GM18526 (cell line): Measurements from ENCODE around the gene UBE2N.

Source experiments
- POLR2A ChIP-seq: IDR thresholded peaks from 3 replicates; pipeline ENCODE4 v1.6.1; 2011; ENCODE audit not compliant: insufficient read length; ENCODE audit errors: extremely low read depth

The UBE2N gene

GRCh38 chr12:93402333-93403311, 39.1 kb downstream of the UBE2N start:
- TF ChIP-seq POLR2A: no peak

- no peak for TF ChIP-seq POLR2A
Measured at GRCh38 chr12:93397412-93397811, 44.3 kb downstream of the UBE2N start.

- no peak for TF ChIP-seq POLR2A
Measured at GRCh38 chr12:93393425-93393824, 48.3 kb downstream of the UBE2N start.

GRCh38 chr12:93390549-93391297, 51.0 kb downstream of the UBE2N start:
- TF ChIP-seq POLR2A: no peak

GRCh38 chr12:93390031-93390430, 51.7 kb downstream of the UBE2N start:
- TF ChIP-seq POLR2A: no peak

- TF ChIP-seq POLR2A: no peak
Measured at GRCh38 chr12:93387780-93388179, 54.0 kb downstream of the UBE2N start.

GRCh38 chr12:93381161-93381975, 60.4 kb downstream of the UBE2N start:
- no peak for TF ChIP-seq POLR2A

GRCh38 chr12:93380480-93381121, 61.1 kb downstream of the UBE2N start:
- no peak for TF ChIP-seq POLR2A

GRCh38 chr12:93379981-93380361, 61.8 kb downstream of the UBE2N start:
- TF ChIP-seq POLR2A: no peak

GRCh38 chr12:93379326-93379980, 62.3 kb downstream of the UBE2N start:
- TF ChIP-seq POLR2A: no peak

GRCh38 chr12:93378998-93379325, 62.8 kb downstream of the UBE2N start:
- TF ChIP-seq POLR2A: no peak

- TF ChIP-seq POLR2A: peak; percentile 90
Measured at GRCh38 chr12:93377252-93378195, 64.2 kb downstream of the UBE2N start, which contains the start of gene NUDT4. Gene NUDT4, plus strand, starts transcription at chr12:93377925. Its CDS starts 398 bp downstream, at chr12:93378323.
